K562 (cell line): ENCODE results near the gene NUP62. TPM values are rescaled to one million over a fixed set of nuclear protein-coding genes. Genes with fewer than 3 reads are reported as not detected.

ENCODE experiments used
- ATAC-seq: fragments of 200-7000 bp; cut with Tn5 transposase; 3 replicates; pipeline ENCODE4 v1.9.1; 2020; ENCODE audit warnings: moderate library complexity
- BruUV-seq: library from RNA; stranded (reverse); fragments of 400-500 nt; replicated peaks from 2 replicates; lab custom pipeline; 2021; lab: Mats Ljungman, UMichigan
- CTCF ChIA-PET: fragments of 300-600 bp; formaldehyde crosslinking; extraction: SDS; loops from one replicate; lab custom pipeline; 2021; ENCODE audit warnings: low intra/inter-chr PET ratio; lab: Yijun Ruan, JAX
- POLR2A ChIA-PET: fragments of 300-600, 350-650 bp; sonication (Branson Sonifier 250); formaldehyde crosslinking; extraction: SDS; loops from one replicate; lab custom pipeline; 2021; ENCODE audit warnings: antibody characterized with exemption, inconsistent platforms; lab: Yijun Ruan, JAX
- DNase-seq, 4 experiments: peaks; one replicate each; pipeline versions ENCODE4 v3.0.0 to v3.0.0-alpha.2; 2011 to 2018; ENCODE audit warnings: low spot score in 3 of 4, mixed read lengths in 3 of 4; ENCODE audit errors: extremely low read depth in 1 of 4
- FAIRE-seq: peaks from 2 replicates; lab custom pipeline; 2011; peaks lifted over from hg19 to GRCh38; lab: Jason Lieb, UNC
- H2AFZ ChIP-seq: 2 replicates; pipeline ENCODE4 v1.6.0; 2011; ENCODE audit warnings: low read depth, low read length, control low read depth, inconsistent platforms
- H3K27ac ChIP-seq: fragments of 200-600 bp; 3 replicates; pipeline ENCODE4 v1.8.0; 2011; ENCODE audit warnings: low read depth, mild to moderate bottlenecking, control low read depth, inconsistent platforms, low read length, moderate library complexity, mixed read lengths; ENCODE audit errors: extremely low read depth
- H3K27me3 ChIP-seq, 2 experiments: fragments of 300-600 bp in 1 of 2; 2 replicates in 1 of 2; 3 replicates in 1 of 2; pipeline versions ENCODE4 v1.6.0 to v1.8.0; 2011; ENCODE audit warnings: inconsistent platforms in 2 of 2, low read length in 2 of 2, mild to moderate bottlenecking in 1 of 2, mixed read lengths in 1 of 2, moderate library complexity in 1 of 2; ENCODE audit not compliant: control insufficient read depth in 2 of 2, insufficient read depth in 2 of 2
- H3K36me3 ChIP-seq: fragments of 300-600 bp; 3 replicates; pipeline ENCODE4 v1.8.0; 2011; ENCODE audit warnings: mild to moderate bottlenecking, low read length, inconsistent platforms; ENCODE audit not compliant: control insufficient read depth, insufficient read depth
- H3K4me1 ChIP-seq, 2 experiments: fragments of 200-600 bp in 1 of 2; replicated peaks in 1 of 2; 2 replicates in 1 of 2; 3 replicates in 1 of 2; pipeline versions ENCODE4 v1.5.1 to v1.8.0; 2011; ENCODE audit warnings: inconsistent platforms in 2 of 2, low read length in 2 of 2, mild to moderate bottlenecking in 1 of 2, mixed read lengths in 1 of 2, moderate library complexity in 1 of 2; ENCODE audit not compliant: control insufficient read depth in 2 of 2, insufficient read depth in 2 of 2
- H3K4me2 ChIP-seq: 2 replicates; pipeline ENCODE4 v1.6.1; 2011; ENCODE audit warnings: low read length, control low read depth, inconsistent platforms, mixed read lengths; ENCODE audit not compliant: insufficient read depth
- H3K4me3 ChIP-seq: fragments of 200-600 bp; sonication (generic), shearing (Covaris generic); 2 replicates; pipeline ENCODE4 v1.5.1; 2016; ENCODE audit warnings: control low read depth, inconsistent platforms
- H3K79me2 ChIP-seq: fragments of 200-600 bp; 3 replicates; pipeline ENCODE4 v1.8.0; 2011; ENCODE audit warnings: low read length, inconsistent platforms; ENCODE audit not compliant: control insufficient read depth, insufficient read depth
- H3K9ac ChIP-seq, 2 experiments: 2 replicates each; pipeline versions ENCODE4 v1.6.0 to v1.6.1; 2011; ENCODE audit warnings: low read depth in 2 of 2, low read length in 2 of 2, control low read depth in 1 of 2, inconsistent platforms in 1 of 2, mild to moderate bottlenecking in 1 of 2, mixed read lengths in 1 of 2; ENCODE audit not compliant: insufficient read depth in 1 of 2
- H3K9me1 ChIP-seq: one replicate; pipeline ENCODE4 v1.6.0; 2011; ENCODE audit warnings: inconsistent platforms, mild to moderate bottlenecking, low read length, moderate library complexity; ENCODE audit not compliant: control insufficient read depth, insufficient read depth
- H3K9me3 ChIP-seq: replicated peaks from 2 replicates; pipeline ENCODE4 v1.5.1; 2011; ENCODE audit warnings: low read depth, low read length, inconsistent platforms; ENCODE audit not compliant: control insufficient read depth, insufficient read depth
- H4K20me1 ChIP-seq: replicated peaks from 2 replicates; pipeline ENCODE4 v1.6.1; 2011; ENCODE audit warnings: low read length, inconsistent platforms, mixed read lengths; ENCODE audit not compliant: control insufficient read depth, insufficient read depth
- CBFA2T2 ChIP-seq: fragments of 450-650 bp; conservative IDR thresholded peaks from 2 replicates; pipeline ENCODE4 v1.6.1; 2017; ENCODE audit warnings: mild to moderate bottlenecking
- CREBBP ChIP-seq: IDR thresholded peaks from one replicate; pipeline ENCODE4 v1.6.1; 2012; ENCODE audit warnings: low read depth, mild to moderate bottlenecking, control low read depth, inconsistent platforms, low read length
- EGR1 ChIP-seq: fragments of 450-650 bp; conservative IDR thresholded peaks from 2 replicates; pipeline ENCODE4 v1.6.1; 2017; ENCODE audit warnings: mild to moderate bottlenecking
- ERF ChIP-seq: fragments of 450-650 bp; formaldehyde crosslinking; IDR thresholded peaks from 2 replicates; pipeline ENCODE4 v1.4.0; 2020; ENCODE audit warnings: mild to moderate bottlenecking, mixed read lengths
- FOXJ2 ChIP-seq: fragments of 200-800 bp; sonication (Bioruptor generic); IDR thresholded peaks from 2 replicates; pipeline ENCODE4 v1.6.1; 2016; ENCODE audit warnings: missing genetic modification characterization, missing compliant biosample characterization
- GABPA ChIP-seq: fragments of 200-800 bp; sonication (Bioruptor generic); conservative IDR thresholded peaks from 2 replicates; pipeline ENCODE4 v1.6.1; 2016; ENCODE audit warnings: low read depth, missing genetic modification characterization, missing compliant biosample characterization
- GATA2 ChIP-seq: sonication (generic); formaldehyde crosslinking; IDR thresholded peaks from 2 replicates; pipeline ENCODE4 v1.4.0; 2020; ENCODE audit warnings: mild to moderate bottlenecking, missing genetic modification reagents
- HCFC1 ChIP-seq: IDR thresholded peaks from 2 replicates; pipeline ENCODE4 v1.6.1; 2012; ENCODE audit warnings: low read depth, low read length, improper control_type of control experiment
- MTF1 ChIP-seq: fragments of 250-450 bp; sonication (Bioruptor Pico); IDR thresholded peaks from 2 replicates; pipeline ENCODE4 v1.9.0; 2021; ENCODE audit warnings: moderate library complexity, mild to moderate bottlenecking, inconsistent platforms, borderline replicate concordance
- NFRKB ChIP-seq: fragments of 450-650 bp; IDR thresholded peaks from 2 replicates; pipeline ENCODE4 v1.6.1; 2016; ENCODE audit warnings: low read depth
- PHB ChIP-seq: fragments of 250-450 bp; sonication (Bioruptor Pico); IDR thresholded peaks from 2 replicates; pipeline ENCODE4 v1.5.0; 2021
- POLR2AphosphoS2 ChIP-seq: IDR thresholded peaks from 2 replicates; pipeline ENCODE4 v1.6.1; 2012; ENCODE audit warnings: low read length, improper control_type of control experiment
- POLR2B ChIP-seq: fragments of 450-650 bp; IDR thresholded peaks from 2 replicates; pipeline ENCODE4 v1.6.1; 2018; ENCODE audit warnings: low read depth; ENCODE audit not compliant: partially characterized antibody
- PRMT5 ChIP-seq: sonication (generic); formaldehyde crosslinking; IDR thresholded peaks from 2 replicates; pipeline ENCODE4 v1.5.0; 2020; ENCODE audit warnings: missing genetic modification reagents
- PYGO2 ChIP-seq: fragments of 450-650 bp; IDR thresholded peaks from 2 replicates; pipeline ENCODE4 v1.6.1; 2016; ENCODE audit warnings: mild to moderate bottlenecking, missing genetic modification characterization, moderate library complexity, missing compliant biosample characterization
- RFX1 ChIP-seq: fragments of 450-650 bp; IDR thresholded peaks from 2 replicates; pipeline ENCODE4 v1.6.1; 2016; ENCODE audit warnings: mild to moderate bottlenecking, moderate library complexity
- TAF1 ChIP-seq: IDR thresholded peaks from 2 replicates; pipeline ENCODE4 v1.6.1; 2011; ENCODE audit warnings: mild to moderate bottlenecking, low read length, moderate library complexity; ENCODE audit not compliant: insufficient read depth, control insufficient read depth, severe bottlenecking; ENCODE audit errors: extremely low read depth
- TCFL5 ChIP-seq: fragments of 250-450 bp; sonication (Bioruptor Pico); conservative IDR thresholded peaks from 2 replicates; pipeline ENCODE4 v1.6.1; 2021; ENCODE audit warnings: mild to moderate bottlenecking, moderate library complexity, matching md5 sums
- TRIM28 ChIP-seq: fragments of 450-650 bp; IDR thresholded peaks from 2 replicates; pipeline ENCODE4 v1.6.1; 2017
- XRCC4 ChIP-seq: IDR thresholded peaks from one replicate; pipeline ENCODE4 v1.6.1; 2011; ENCODE audit not compliant: insufficient read depth, insufficient read length; ENCODE audit errors: extremely low read depth
- ZKSCAN8 ChIP-seq: fragments of 200-800 bp; sonication (Bioruptor generic); IDR thresholded peaks from 2 replicates; pipeline ENCODE4 v1.6.1; 2016; ENCODE audit warnings: missing genetic modification characterization, missing compliant biosample characterization
- ZNF212 ChIP-seq: fragments of 450-650 bp; formaldehyde crosslinking; IDR thresholded peaks from 2 replicates; pipeline ENCODE4 v1.4.0; 2020; ENCODE audit warnings: mild to moderate bottlenecking
- ZNF263 ChIP-seq: sonication (generic); formaldehyde crosslinking; IDR thresholded peaks from 2 replicates; pipeline ENCODE4 v1.8.0; 2022; ENCODE audit warnings: mild to moderate bottlenecking, missing genetic modification reagents, borderline replicate concordance
- ZNF282 ChIP-seq: sonication (generic); formaldehyde crosslinking; IDR thresholded peaks from 2 replicates; pipeline ENCODE4 v1.8.1; 2023; ENCODE audit warnings: missing genetic modification reagents
- whole genome bisulfite sequencing: fragments of 100-300 bp; shearing (Covaris generic); methylation state at CpG from one replicate; pipeline ENCODE4 v1.1.6; 2016; ENCODE audit warnings: low coverage, mixed read lengths; ENCODE audit not compliant: insufficient coverage; ENCODE audit errors: missing lambda C conversion rate; 5-methylcytosine and 5-hydroxymethylcytosine counted together
- in situ Hi-C: fragments of 300-500 bp; cut with MboI; formaldehyde crosslinking; loops from 4 replicates; pipeline ENCODE4 v1.15.0; 2018; ENCODE audit warnings: inconsistent platforms, mixed read lengths
- intact Hi-C: fragments of 100-400 bp; cut with micrococcal nuclease; formaldehyde crosslinking; loops from 2 replicates; pipeline ENCODE4 v1.14.2; 2022
- polyA plus RNA-seq, 8 experiments: library from polyadenylated mRNA; depleted of rRNA in 4 of 8; stranded (reverse) in 5 of 8; unstranded in 3 of 8; fragments of >200 nt; fragmentation: Nextera tagmentation in 2 of 8; fragmentation: Illumina TruSeq in 1 of 8; extraction: Ambion mirVana in 2 of 8; extraction: Trizol in 1 of 8; gene quantifications; 2 replicates each; pipeline versions ENCODE4 v1.2.1 to v1.2.3, GENCODE V29; 2011 to 2014; ENCODE audit warnings: inconsistent platforms in 1 of 8, missing spikeins in 1 of 8
- total RNA-seq, 7 experiments: library from RNA; depleted of rRNA in 6 of 7; stranded (reverse); fragments of >200 nt in 6 of 7; fragmentation: Illumina TruSeq in 2 of 7; extraction: Trizol in 2 of 7; gene quantifications; 2 replicates each; pipeline versions ENCODE4 v1.2.1 to v1.2.3, GENCODE V29; 2011 to 2021; ENCODE audit warnings: low replicate concordance in 1 of 7
- TF ChIP-seq, protein P1 (sequence below), 2 experiments: fragments of 200-800 bp in 1 of 2; sonication (Bioruptor generic) in 1 of 2; sonication (generic) in 1 of 2; formaldehyde crosslinking in 1 of 2; IDR thresholded peaks in 1 of 2; conservative IDR thresholded peaks in 1 of 2; 2 replicates each; pipeline versions ENCODE4 v1.5.0 to v1.6.1; 2016 to 2020; ENCODE audit warnings: missing compliant biosample characterization in 1 of 2, missing genetic modification characterization in 1 of 2, missing genetic modification reagents in 1 of 2

Gene NUP62
- total and polyA plus RNA-seq, 9 of the 15 experiments (the other 6 are each of a cell fraction or from before 2014, with no cell fraction given), result 16.9 to 109 (median 66.0) TPM

DNA sequence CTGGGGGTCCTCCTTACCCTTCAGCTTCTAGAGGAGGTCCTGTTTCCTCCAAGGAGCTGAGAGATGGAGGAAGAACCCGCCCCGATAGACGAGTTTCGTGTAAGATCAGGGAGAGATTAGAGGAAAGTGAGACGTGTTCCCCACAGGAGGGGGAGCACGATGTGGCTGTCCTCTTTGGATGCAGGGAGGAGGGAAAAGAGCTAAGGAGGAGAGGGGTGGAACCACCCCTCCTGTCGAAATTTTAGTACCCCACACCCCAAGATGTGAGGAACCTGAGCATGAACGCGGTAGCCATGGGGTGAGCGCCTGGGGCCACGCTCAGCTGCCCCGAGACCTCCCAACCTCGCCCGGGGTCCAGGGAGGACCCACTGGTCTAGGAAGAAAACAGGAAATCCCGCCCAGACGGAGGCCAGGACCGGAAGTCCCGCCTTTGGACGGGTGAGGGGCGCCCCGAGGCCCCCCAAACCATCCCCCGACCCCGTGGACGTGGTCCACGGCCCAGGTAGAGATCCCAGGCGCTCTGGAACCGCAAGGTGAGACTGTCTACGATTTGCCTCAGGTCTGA is 53.4 kb downstream of the NUP62 start:
- intact Hi-C loops, result loop anchor here (10.0 kb wide), 1 partner anchor 161 kb away; no protein-coding TSS in a partner anchor
- Histone ChIP-seq H3K36me3 (peaks cover 50% of the 10 kb centered on the region; the same call in 2 of the 3 replicates), H3K27ac (peak overlapping the region; percentile 99), H4K20me1 (no peaks in the 10 kb centered on the region), H3K4me2 (peak overlapping the region; percentile 99), H2AFZ (peak overlapping the region; percentile 85), H3K79me2 (peaks cover 35% of the 10 kb centered on the region), H3K4me3 (peak overlapping the region; percentile 84), H3K9ac (peak overlapping the region; percentile 98 to 99), H3K27me3 (no peaks in the 10 kb centered on the region), H3K4me1 (peaks cover 9 to 74% of the 10 kb centered on the region in 2 experiments; a peak in 4 of 5 replicates), H3K9me3 (no peaks in the 10 kb centered on the region), H3K9me1 (peaks cover 2% of the 10 kb centered on the region)
- ChIA-PET CTCF (no interaction called here), POLR2A (interaction anchor here (0.5 to 3.0 kb wide), 13 partner anchors 8 to 115 kb away, joined by 3 to 19 read pairs (median 4); partner anchors contain the start of genes ATF5, NUP62 and PTOV1)
- FAIRE-seq, result peak; percentile 52
- in situ Hi-C loops, result loop anchor here (10.0 kb wide), 1 partner anchor 381 kb away; the partner anchor contains the start of gene RPS11
- peak; percentile 33 for ATAC-seq
- peak; percentile 58 to 76 (median 59) for DNase-seq
- under 1% methylated on average over 16 of the region's 28 CpGs for WGBS
- TSS peak; percentile 58 for BruUV-seq
- TF ChIP-seq CREBBP (no peak), ZKSCAN8 (CRISPR knock-in tag) (no peak), PHB (CRISPR knock-in tag) (0 out of 2 replicates have a peak, but pooled peaks have one; percentile 83), PRMT5 (0 out of 2 replicates have a peak, but pooled peaks have one; percentile 10), PYGO2 (tag) (no peak), HCFC1 (no peak), TRIM28 (no peak), TCFL5 (CRISPR knock-in tag) (no peak), POLR2B (no peak), NFRKB (no peak), FOXJ2 (peak; percentile 9; the same call in 1 of the 2 replicates), EGR1 (no peak), XRCC4 (no peak), ZNF263 (CRISPR knock-in tag) (peak; percentile 98), ZNF212 (CRISPR knock-in tag) (no peak), ZNF282 (CRISPR knock-in tag) (no peak), ERF (CRISPR knock-in tag) (no peak), POLR2AphosphoS2 (no peak), TAF1 (peak; percentile 16), CBFA2T2 (no peak), GABPA (peak; percentile 96), RFX1 (no peak), MTF1 (CRISPR knock-in tag) (no peak), GATA2 (CRISPR knock-in tag) (no peak)
- TF ChIP-seq, protein P1, sequence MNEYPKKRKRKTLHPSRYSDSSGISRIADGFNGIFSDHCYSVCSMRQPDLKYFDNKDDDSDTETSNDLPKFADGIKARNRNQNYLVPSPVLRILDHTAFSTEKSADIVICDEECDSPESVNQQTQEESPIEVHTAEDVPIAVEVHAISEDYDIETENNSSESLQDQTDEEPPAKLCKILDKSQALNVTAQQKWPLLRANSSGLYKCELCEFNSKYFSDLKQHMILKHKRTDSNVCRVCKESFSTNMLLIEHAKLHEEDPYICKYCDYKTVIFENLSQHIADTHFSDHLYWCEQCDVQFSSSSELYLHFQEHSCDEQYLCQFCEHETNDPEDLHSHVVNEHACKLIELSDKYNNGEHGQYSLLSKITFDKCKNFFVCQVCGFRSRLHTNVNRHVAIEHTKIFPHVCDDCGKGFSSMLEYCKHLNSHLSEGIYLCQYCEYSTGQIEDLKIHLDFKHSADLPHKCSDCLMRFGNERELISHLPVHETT (CRISPR knock-in tag; conservative IDR thresholded peaks at IDR 0.05 in 1 of 2, IDR thresholded peaks at IDR 0.05 in 1 of 2), result no peak
